Activated naive CD4-positive, alpha-beta T cell treated with anti-CD3 and anti-CD28 coated beads, Interleukin-2, amount 50 U/mL, for 24 hours (primary cell): ENCODE measurements around the gene DNAJB12.

Source experiments
- H3K27ac Mint-ChIP-seq: one replicate; pipeline ENCODE4 v1.8.0; 2021; ENCODE audit warnings: mild to moderate bottlenecking, mixed read lengths
- H3K27me3 Mint-ChIP-seq: one replicate; pipeline ENCODE4 v1.8.0; 2021; ENCODE audit warnings: mixed read lengths
- H3K36me3 Mint-ChIP-seq: one replicate; pipeline ENCODE4 v1.8.0; 2021; ENCODE audit warnings: mixed read lengths
- H3K4me1 Mint-ChIP-seq: one replicate; pipeline ENCODE4 v1.8.0; 2021; ENCODE audit warnings: mixed read lengths
- H3K4me3 Mint-ChIP-seq: one replicate; pipeline ENCODE4 v1.8.0; 2021; ENCODE audit warnings: mild to moderate bottlenecking, mixed read lengths
- H3K9me3 Mint-ChIP-seq: one replicate; pipeline ENCODE4 v1.8.0; 2021; ENCODE audit warnings: mixed read lengths

DNAJB12 gene

GRCh38 chr10:72337722-72338121 is 17.0 kb downstream of the DNAJB12 start:
- H3K4me3 Mint-ChIP-seq: no peak overlapping the region
- H3K27me3 Mint-ChIP-seq: no peaks in the 10 kb centered on the region
- no peak overlapping the region for H3K27ac Mint-ChIP-seq
- peaks cover 53% of the 10 kb centered on the region for H3K4me1 Mint-ChIP-seq
- H3K36me3 Mint-ChIP-seq: peaks cover 3% of the 10 kb centered on the region
- no peaks in the 10 kb centered on the region for H3K9me3 Mint-ChIP-seq

DNA sequence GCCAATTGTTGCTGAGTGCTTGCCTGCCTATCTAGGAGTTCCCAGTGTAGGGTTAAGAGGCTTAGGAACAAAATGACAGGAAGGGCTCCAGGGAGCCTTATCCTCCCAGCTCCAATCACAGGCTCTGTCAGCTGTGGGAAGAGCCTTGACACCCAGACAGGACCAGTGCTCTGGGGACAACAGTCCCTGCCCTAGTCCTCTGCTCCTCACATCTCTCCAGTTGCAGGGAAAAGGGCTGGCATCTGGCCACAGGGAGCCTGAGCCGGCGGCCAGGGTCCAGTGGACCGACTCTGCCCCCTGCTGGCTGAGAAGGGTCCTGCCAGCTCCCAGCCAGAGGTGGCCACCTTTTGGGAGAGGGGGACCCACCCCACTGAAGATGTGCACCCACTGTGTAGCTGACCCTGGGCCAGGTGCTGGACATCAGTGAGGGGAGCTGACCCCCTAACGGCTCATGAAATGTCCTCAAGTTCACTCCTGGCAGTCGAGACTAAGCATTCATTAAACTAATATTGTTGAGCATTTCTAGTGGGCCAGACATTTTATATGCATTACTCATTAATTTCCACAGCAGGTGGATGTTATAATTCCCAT is 17.6 kb downstream of the DNAJB12 start:
- peaks cover 3% of the 10 kb centered on the region for H3K36me3 Mint-ChIP-seq
- H3K4me3 Mint-ChIP-seq: no peak overlapping the region
- H3K4me1 Mint-ChIP-seq: peaks cover 59% of the 10 kb centered on the region
- no peaks in the 10 kb centered on the region for H3K9me3 Mint-ChIP-seq
- peak overlapping the region; percentile 68 for H3K27ac Mint-ChIP-seq
- no peaks in the 10 kb centered on the region for H3K27me3 Mint-ChIP-seq

GRCh38 chr10:72336259-72337038 is 18.3 kb downstream of the DNAJB12 start:
- Mint-ChIP-seq H3K4me3 (no peak overlapping the region), H3K27me3 (no peaks in the 10 kb centered on the region), H3K9me3 (no peaks in the 10 kb centered on the region), H3K27ac (peak overlapping the region; percentile 82), H3K4me1 (peaks cover 65% of the 10 kb centered on the region), H3K36me3 (peaks cover 3% of the 10 kb centered on the region)

- no peaks in the 10 kb centered on the region for H3K27me3 Mint-ChIP-seq
- H3K4me1 Mint-ChIP-seq: peaks cover 70% of the 10 kb centered on the region
- H3K9me3 Mint-ChIP-seq: no peaks in the 10 kb centered on the region
- H3K27ac Mint-ChIP-seq: peak overlapping the region; percentile 23
- H3K36me3 Mint-ChIP-seq: peaks cover 3% of the 10 kb centered on the region
- peak overlapping the region; percentile 33 for H3K4me3 Mint-ChIP-seq
Observed at GRCh38 chr10:72335394-72336258, 19.1 kb downstream of the DNAJB12 start.

DNA sequence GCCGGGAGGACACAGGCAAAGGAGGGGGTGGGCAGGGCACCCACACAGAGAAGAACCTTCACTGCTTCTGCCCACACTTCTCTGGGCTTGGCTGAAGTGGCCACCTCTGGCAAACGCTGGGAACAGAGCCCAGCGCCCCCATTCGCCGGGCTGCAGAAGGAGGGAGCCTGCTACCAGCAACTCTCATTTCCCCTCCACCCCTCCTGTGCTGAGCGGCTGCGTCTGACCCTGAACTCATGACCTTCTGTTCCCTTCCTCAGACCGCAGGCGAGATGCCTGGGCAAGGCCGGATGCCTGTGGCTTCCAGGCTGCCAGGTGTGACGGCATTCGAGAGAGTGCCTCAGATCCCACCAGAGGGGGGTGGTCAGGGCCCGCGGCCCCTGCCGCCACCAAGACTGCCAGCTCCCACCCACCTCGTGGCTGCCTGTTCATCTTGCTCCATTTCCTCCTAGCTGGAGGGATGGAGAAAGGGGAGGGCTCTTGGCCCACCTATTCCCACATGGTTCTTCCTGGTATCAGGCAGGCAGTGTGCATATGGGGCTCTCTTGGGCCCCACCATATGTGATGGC is 19.8 kb downstream of the DNAJB12 start:
- Mint-ChIP-seq H3K9me3 (no peaks in the 10 kb centered on the region), H3K36me3 (peaks cover 3% of the 10 kb centered on the region), H3K27ac (peak overlapping the region; percentile 74), H3K27me3 (no peaks in the 10 kb centered on the region), H3K4me3 (peak overlapping the region; percentile 60), H3K4me1 (peaks cover 73% of the 10 kb centered on the region)

DNA sequence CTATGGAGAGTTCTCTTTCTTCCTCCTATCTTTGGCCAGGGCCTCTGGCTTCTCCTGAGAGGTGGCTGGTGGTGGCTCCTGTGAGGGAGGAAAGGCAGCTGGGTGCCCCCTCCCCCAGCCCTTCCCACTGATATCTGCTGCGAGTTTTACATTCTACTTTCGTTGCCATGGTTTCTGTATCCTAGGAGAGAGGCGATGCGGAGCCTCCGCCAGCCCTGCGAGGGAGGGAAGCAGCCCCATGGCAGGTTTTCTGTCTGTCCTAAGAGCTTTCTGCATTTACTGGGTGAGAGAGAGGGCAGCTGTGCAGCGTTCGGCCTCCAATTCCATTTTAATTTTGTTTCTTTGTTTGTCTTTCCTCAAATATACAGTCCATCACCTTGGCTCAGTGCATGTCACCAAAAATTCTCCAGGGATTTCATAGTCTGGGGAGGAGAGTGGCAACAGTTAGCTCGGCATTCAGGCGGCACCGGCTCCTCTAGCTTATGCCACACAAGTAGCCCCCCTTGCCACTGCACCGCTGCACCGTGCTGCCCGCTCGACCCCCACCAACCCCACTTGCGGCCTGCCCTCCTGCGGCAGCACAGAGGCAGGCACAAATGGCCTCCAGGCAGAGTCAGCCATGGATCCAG is 20.4 kb downstream of the DNAJB12 start:
- H3K4me3 Mint-ChIP-seq: peak overlapping the region; percentile 60
- no peaks in the 10 kb centered on the region for H3K27me3 Mint-ChIP-seq
- no peaks in the 10 kb centered on the region for H3K9me3 Mint-ChIP-seq
- peaks cover 3% of the 10 kb centered on the region for H3K36me3 Mint-ChIP-seq
- H3K27ac Mint-ChIP-seq: peak overlapping the region; percentile 65
- peaks cover 79% of the 10 kb centered on the region for H3K4me1 Mint-ChIP-seq

DNA sequence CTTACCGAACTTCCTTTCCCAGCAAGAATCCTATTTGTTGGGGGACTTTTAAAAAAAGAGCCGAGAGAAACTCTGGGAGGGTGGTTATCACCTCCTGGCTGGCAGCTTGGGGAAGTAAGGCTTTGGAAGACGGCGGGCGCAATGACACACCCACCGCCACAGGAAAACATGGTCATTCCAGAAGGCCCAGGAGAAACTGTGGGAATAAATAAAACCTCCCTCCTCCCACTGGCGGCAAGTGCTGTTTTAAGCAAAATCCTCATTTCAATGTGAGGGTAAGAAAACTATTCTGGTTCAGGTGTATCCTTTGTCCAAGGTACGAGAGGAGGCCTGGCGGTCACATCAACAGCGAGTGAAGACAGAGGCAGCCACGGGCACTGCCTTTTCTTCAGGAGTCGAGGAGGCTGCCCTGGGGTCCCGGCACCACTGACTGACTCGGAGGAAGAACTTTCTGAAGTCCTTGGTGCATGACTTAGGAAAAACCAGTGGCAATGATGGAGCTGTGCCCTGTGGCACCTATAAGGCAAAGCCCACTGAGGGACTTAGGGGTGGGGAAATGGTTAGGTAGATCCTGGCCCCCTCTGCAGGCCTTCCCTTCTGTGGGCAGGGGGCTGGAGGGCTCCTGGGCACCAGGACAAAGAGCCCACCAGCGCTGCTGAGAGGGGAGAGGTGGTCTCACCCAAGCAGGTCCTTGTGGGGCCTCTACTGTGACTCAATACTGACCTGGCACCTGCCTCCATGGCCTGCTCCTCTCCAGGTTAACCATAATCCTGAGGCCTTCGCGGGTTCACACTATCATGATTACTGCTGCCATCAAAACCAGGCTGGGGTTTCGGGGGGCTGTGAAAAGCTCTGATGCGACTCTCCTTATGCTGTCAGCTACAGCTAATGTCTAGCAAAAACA is 21.4 kb downstream of the DNAJB12 start:
- Mint-ChIP-seq H3K27ac (peak overlapping the region; percentile 87), H3K4me1 (peaks cover 85% of the 10 kb centered on the region), H3K9me3 (no peaks in the 10 kb centered on the region), H3K27me3 (no peaks in the 10 kb centered on the region), H3K4me3 (no peak overlapping the region), H3K36me3 (peaks cover 3% of the 10 kb centered on the region)

DNA sequence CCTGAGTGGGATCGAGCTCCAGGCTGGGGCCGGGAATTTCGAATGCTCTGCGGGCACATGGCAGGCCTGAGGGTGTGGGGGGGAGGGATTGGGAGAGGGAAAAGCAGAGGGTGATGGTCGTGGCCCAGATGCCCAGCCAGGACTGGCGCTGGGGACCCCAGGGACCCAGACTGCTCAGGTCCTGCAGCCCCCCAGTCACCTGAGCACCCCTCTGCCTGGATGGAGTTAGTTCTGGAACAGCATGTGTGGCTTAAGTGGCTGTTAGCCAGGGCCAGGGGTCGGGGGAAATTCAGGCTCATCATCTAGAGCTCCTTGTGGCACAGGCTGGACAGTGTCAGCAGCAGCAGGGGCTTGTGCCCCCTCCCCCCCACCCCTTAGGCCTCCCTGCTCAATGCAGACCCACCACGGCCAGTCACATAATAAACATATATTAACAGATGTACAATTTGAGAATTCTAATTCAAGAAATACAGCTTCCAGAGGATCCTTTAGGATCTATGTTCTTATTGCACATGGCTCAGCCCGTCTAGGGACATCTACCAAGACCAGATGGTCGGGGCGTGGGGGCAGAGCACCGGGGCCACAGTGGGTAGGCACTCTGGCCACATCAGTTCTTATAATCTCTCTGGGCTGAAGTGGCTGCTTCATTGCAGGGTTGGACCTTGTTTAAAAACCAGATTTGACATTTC is 22.2 kb downstream of the DNAJB12 start:
- peak overlapping the region; percentile 3 for H3K4me3 Mint-ChIP-seq
- no peaks in the 10 kb centered on the region for H3K9me3 Mint-ChIP-seq
- no peak overlapping the region for H3K27ac Mint-ChIP-seq
- H3K36me3 Mint-ChIP-seq: peaks cover 3% of the 10 kb centered on the region
- H3K4me1 Mint-ChIP-seq: peaks cover 93% of the 10 kb centered on the region
- no peaks in the 10 kb centered on the region for H3K27me3 Mint-ChIP-seq

GRCh38 chr10:72331575-72332422 is 22.9 kb downstream of the DNAJB12 start:
- Mint-ChIP-seq H3K36me3 (peaks cover 2% of the 10 kb centered on the region), H3K9me3 (no peaks in the 10 kb centered on the region), H3K27me3 (no peaks in the 10 kb centered on the region), H3K27ac (peak overlapping the region; percentile 73), H3K4me3 (peak overlapping the region; percentile 61), H3K4me1 (peaks cover 90% of the 10 kb centered on the region)

GRCh38 chr10:72330069-72330426 is 24.7 kb downstream of the DNAJB12 start:
- Mint-ChIP-seq H3K36me3 (peaks cover 3% of the 10 kb centered on the region), H3K4me1 (peaks cover 78% of the 10 kb centered on the region), H3K27me3 (no peaks in the 10 kb centered on the region), H3K27ac (peak overlapping the region; percentile 72), H3K4me3 (peak overlapping the region; percentile 49), H3K9me3 (no peaks in the 10 kb centered on the region)

DNA sequence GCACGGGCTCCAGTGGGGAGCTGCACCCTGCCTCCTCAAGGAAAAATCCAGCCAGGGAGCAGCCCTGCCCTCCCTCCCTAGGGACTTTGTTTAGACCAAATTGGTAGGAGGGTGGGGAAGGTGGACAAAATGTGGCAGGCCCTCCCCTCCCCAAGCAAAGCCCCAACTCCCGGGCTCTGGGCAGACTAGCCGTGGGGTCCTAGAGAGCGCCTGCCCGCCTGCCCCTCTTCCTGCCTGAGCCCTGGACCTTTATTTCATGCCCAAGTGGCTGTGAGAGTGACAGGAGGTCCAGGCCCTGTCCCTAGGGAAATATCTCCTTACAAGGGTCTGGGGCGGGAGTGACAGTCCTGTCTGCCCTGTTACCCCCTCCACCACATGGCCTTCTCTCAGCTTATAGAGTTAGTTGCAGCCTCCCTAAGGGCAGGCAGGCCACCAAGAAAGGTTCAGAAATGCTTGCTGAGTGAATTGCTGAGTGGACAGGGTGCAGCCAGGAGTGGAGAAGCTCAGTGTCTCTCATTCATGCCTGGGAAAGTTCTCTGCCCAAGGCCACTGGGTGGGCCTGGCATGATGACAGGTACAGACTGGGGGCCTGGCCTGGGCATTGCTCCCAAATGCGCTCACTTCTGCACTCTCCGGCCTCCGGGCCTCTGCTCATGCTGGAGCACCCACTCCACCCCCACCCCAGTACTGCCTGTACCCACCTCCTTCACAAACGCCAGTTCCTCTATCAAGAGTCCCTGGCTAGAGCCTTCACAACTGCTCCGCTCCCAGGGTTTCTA is 25.2 kb downstream of the DNAJB12 start:
- Mint-ChIP-seq H3K4me1 (peaks cover 78% of the 10 kb centered on the region), H3K9me3 (no peaks in the 10 kb centered on the region), H3K36me3 (peaks cover 3% of the 10 kb centered on the region), H3K27me3 (no peaks in the 10 kb centered on the region), H3K4me3 (peak overlapping the region; percentile 49), H3K27ac (peak overlapping the region; percentile 72)

GRCh38 chr10:72328829-72329204 is 25.9 kb downstream of the DNAJB12 start:
- peaks cover 2% of the 10 kb centered on the region for H3K36me3 Mint-ChIP-seq
- peaks cover 78% of the 10 kb centered on the region for H3K4me1 Mint-ChIP-seq
- no peaks in the 10 kb centered on the region for H3K9me3 Mint-ChIP-seq
- H3K4me3 Mint-ChIP-seq: peak overlapping the region; percentile 15
- H3K27me3 Mint-ChIP-seq: no peaks in the 10 kb centered on the region
- no peak overlapping the region for H3K27ac Mint-ChIP-seq
